ENCODE data around the gene NDRG4. TPM values are rescaled to one million over a fixed set of nuclear protein-coding genes. Genes with fewer than 3 reads are reported as not detected.

NDRG4 gene
- total RNA-seq, 1 experiment from 2014 or later = 8.6 TPM

DNA sequence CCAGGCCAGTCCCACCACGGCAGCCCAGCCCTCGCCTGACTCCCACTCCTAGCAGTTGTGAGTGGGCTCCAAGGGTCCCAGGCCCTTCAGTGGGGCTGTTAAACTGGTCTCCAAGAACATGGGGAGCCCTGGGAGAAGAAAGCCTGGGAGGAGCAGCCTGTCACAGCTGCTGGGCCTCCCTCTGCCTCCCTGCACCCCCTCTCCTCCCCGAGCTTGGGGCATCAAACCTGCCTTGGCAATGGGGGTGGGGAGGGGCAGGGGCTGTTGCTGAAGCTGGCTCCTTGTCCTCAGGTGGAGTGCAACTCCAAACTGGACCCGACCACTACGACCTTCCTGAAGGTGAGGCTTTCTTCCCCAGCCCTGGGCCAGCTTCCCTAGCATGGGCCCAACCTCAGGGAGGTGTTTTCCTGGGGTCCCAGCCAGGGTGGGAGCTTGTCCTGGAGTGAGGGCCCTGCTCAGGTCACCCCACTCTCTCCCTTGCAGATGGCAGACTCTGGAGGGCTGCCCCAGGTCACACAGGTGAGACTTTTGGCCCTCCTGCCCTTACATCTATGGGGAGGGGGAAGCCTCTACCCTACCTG lies 8.8 kb downstream of the NDRG4 start (continued):
- TF ChIP-seq REST (IDR thresholded peaks at IDR 0.05; ENCODE audit: low read depth) (no peak), POLR2A (IDR thresholded peaks at IDR 0.05; ENCODE audit: borderline replicate concordance, extremely low read depth, insufficient read depth, insufficient read length) (no peak), ZNF274 (IDR thresholded peaks at IDR 0.05; ENCODE audit: low read depth, low read length) (no peak), SP1 (IDR thresholded peaks at IDR 0.05; ENCODE audit: low read depth) (no peak)
- TF ChIP-seq, protein P1, sequence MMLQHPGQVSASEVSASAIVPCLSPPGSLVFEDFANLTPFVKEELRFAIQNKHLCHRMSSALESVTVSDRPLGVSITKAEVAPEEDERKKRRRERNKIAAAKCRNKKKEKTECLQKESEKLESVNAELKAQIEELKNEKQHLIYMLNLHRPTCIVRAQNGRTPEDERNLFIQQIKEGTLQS (IDR thresholded peaks at IDR 0.05) = no peak

GRCh38 chr16:58509256-58510096 lies 9.5 kb downstream of the NDRG4 start:
- no peak overlapping the region for H3K4me2 ChIP-seq (ENCODE audit: low read length)
- H3K9me3 ChIP-seq (ENCODE audit: control insufficient read depth in 1 of 2, insufficient read depth in 1 of 2, low read depth in 1 of 2, low read length in 2 of 2) = no peaks in the 10 kb centered on the region
- CTCF ChIA-PET = no interaction called here
- H3K4me1 ChIP-seq (ENCODE audit: control insufficient read depth in 1 of 2, insufficient read depth in 2 of 2, low read length in 2 of 2) = peaks cover 0 to 3% of the 10 kb centered on the region in 2 experiments; a peak in 1 of 4 replicates
- no peak for ATAC-seq
- H3K9me2 ChIP-seq (ENCODE audit: insufficient read depth) = no peaks in the 10 kb centered on the region
- H3K27me3 ChIP-seq (ENCODE audit: insufficient read depth, low read length) = no peaks in the 10 kb centered on the region
- no peak overlapping the region; the same call in 1 of the 2 replicates for H3K27ac ChIP-seq (ENCODE audit: low read depth, low read length)
- no TSS peak for BruUV-seq (replicated peaks)
- H3K9ac ChIP-seq (ENCODE audit: low read length) = no peak overlapping the region
- H2AFZ ChIP-seq (ENCODE audit: low read depth, low read length, poor library complexity, severe bottlenecking) = no peak overlapping the region
- DNase-seq (ENCODE audit: low read depth, low spot score) = no peak
- H3K4me3 ChIP-seq (replicated peaks in 1 of 2; ENCODE audit: low read depth in 1 of 2, low read length in 2 of 2) = no peak overlapping the region
- H3K79me2 ChIP-seq (ENCODE audit: insufficient read depth, low read length) = peaks cover 40% of the 10 kb centered on the region
- RAD21 ChIA-PET (ENCODE audit: low non-redundant PET in 1 of 2, low total read pairs in 2 of 2, uncharacterized antibody in 2 of 2, unreplicated experiment in 2 of 2) = no interaction called here
- H4K20me1 ChIP-seq (ENCODE audit: insufficient read depth) = no peaks in the 10 kb centered on the region
- POLR2A ChIA-PET = interaction anchor here (1.9 kb wide), 1 partner anchor 10 kb away, joined by 6 read pairs; the partner anchor contains the start of gene NDRG4
- peaks cover 0 to 20% of the 10 kb centered on the region in 2 experiments; a peak in 1 of 4 replicates for H3K36me3 ChIP-seq (ENCODE audit: control insufficient read depth in 1 of 2, insufficient read depth in 2 of 2, low read length in 2 of 2)
- intact Hi-C loops (cut with micrococcal nuclease) = loop anchor here (5.0 kb wide), 1 partner anchor 248 kb away; no protein-coding TSS in a partner anchor
- no peak for TF ChIP-seq CEBPB (IDR thresholded peaks at IDR 0.05; ENCODE audit: low read depth)
- no peak for TF ChIP-seq CBX3 (IDR thresholded peaks at IDR 0.05; ENCODE audit: low read depth)
- no peak for TF ChIP-seq RAD21 (IDR thresholded peaks at IDR 0.05; ENCODE audit: low read depth)
- TF ChIP-seq, protein P1 (IDR thresholded peaks at IDR 0.05) = no peak
- no peak for TF ChIP-seq EGR1 (IDR thresholded peaks at IDR 0.05; ENCODE audit: low read depth)
- no peak for TF ChIP-seq MAX (IDR thresholded peaks at IDR 0.05)
- no peak for TF ChIP-seq REST (IDR thresholded peaks at IDR 0.05; ENCODE audit: low read depth)
- no peak for TF ChIP-seq ZBTB33 (IDR thresholded peaks at IDR 0.05; ENCODE audit: extremely low read depth, insufficient replicate concordance, low read length)
- TF ChIP-seq SIN3A (IDR thresholded peaks at IDR 0.05; ENCODE audit: low read depth) = no peak
- TF ChIP-seq SP1 (IDR thresholded peaks at IDR 0.05; ENCODE audit: low read depth) = no peak

Measured in HCT116 (cell line).